AG04449 (cell line): ENCODE data around the gene APBA2.

Source experiments
- CTCF ChIA-PET: fragments of 350-600 bp; formaldehyde crosslinking; extraction: SDS; loops from one replicate; lab custom pipeline; 2021; ENCODE audit warnings: antibody characterized with exemption; lab: Yijun Ruan, JAX
- POLR2A ChIA-PET: fragments of 400-600, 350-600 bp; formaldehyde crosslinking; extraction: SDS; loops from one replicate; lab custom pipeline; 2020; ENCODE audit warnings: antibody characterized with exemption, inconsistent platforms; lab: Yijun Ruan, JAX
- DNase-seq: peaks from one replicate; pipeline ENCODE4 v3.0.0-alpha.2; 2010; ENCODE audit warnings: low read depth, low spot score
- H3K4me3 ChIP-seq: 2 replicates; pipeline ENCODE4 v1.5.1; 2011; ENCODE audit warnings: low read depth, mild to moderate bottlenecking, control low read depth, low read length
- CTCF ChIP-seq: IDR thresholded peaks from one replicate; pipeline ENCODE4 v1.5.1; 2011; ENCODE audit warnings: mild to moderate bottlenecking, moderate library complexity, low read length, control low read depth, inconsistent platforms; ENCODE audit not compliant: insufficient read depth; ENCODE audit errors: missing control alignments

APBA2 gene

GRCh38 chr15:29129926-29130325, 244.2 kb downstream of the APBA2 start:
- TF ChIP-seq CTCF, result no peak
- no peak overlapping the region for H3K4me3 ChIP-seq
- no peak for DNase-seq
- CTCF ChIA-PET, result interaction anchor here (1.5 to 4.1 kb wide), 3 partner anchors 10 to 26 kb away, joined by 3 to 35 read pairs (median 12); no protein-coding TSS in a partner anchor
- POLR2A ChIA-PET, result no interaction called here

- no peak for DNase-seq
- ChIA-PET POLR2A (no interaction called here), CTCF (interaction anchor here (1.2 to 4.1 kb wide), 3 partner anchors 9 to 27 kb away, joined by 5 to 35 read pairs (median 12); no protein-coding TSS in a partner anchor)
- TF ChIP-seq CTCF, result no peak
- no peak overlapping the region for H3K4me3 ChIP-seq
These were observed 244.7 kb downstream of the APBA2 start for GRCh38 chr15:29130476-29130875.

- ChIA-PET CTCF (interaction anchor here (1.2 to 4.1 kb wide), 3 partner anchors 9 to 27 kb away, joined by 5 to 35 read pairs (median 12); no protein-coding TSS in a partner anchor), POLR2A (no interaction called here)
- no peak overlapping the region for H3K4me3 ChIP-seq
- no peak for TF ChIP-seq CTCF
- DNase-seq, result no peak
These were observed 245.4 kb downstream of the APBA2 start for GRCh38 chr15:29130951-29131839.

GRCh38 chr15:29131840-29132420, 246.2 kb downstream of the APBA2 start:
- no peak for DNase-seq
- ChIA-PET POLR2A (no interaction called here), CTCF (interaction anchor here (4.1 kb wide), 1 partner anchor 8 kb away, joined by 35 read pairs; no protein-coding TSS in a partner anchor)
- no peak overlapping the region for H3K4me3 ChIP-seq
- TF ChIP-seq CTCF, result no peak

GRCh38 chr15:29132735-29133181, 247.0 kb downstream of the APBA2 start:
- ChIA-PET POLR2A (no interaction called here), CTCF (no interaction called here)
- TF ChIP-seq CTCF, result no peak
- H3K4me3 ChIP-seq, result no peak overlapping the region
- DNase-seq, result no peak

GRCh38 chr15:29133321-29133720, 247.5 kb downstream of the APBA2 start:
- POLR2A ChIA-PET, result no interaction called here
- DNase-seq, result no peak
- TF ChIP-seq CTCF, result no peak
- H3K4me3 ChIP-seq, result no peak overlapping the region
- CTCF ChIA-PET, result interaction anchor here (1.5 to 1.6 kb wide), 2 partner anchors 8 to 32 kb away, joined by 5 to 7 read pairs; no protein-coding TSS in a partner anchor
